ENCODE data around the gene CPB1. TPM values are rescaled to one million over a fixed set of nuclear protein-coding genes. Genes with fewer than 3 reads are reported as not detected.

Gene CPB1
- total and polyA plus RNA-seq, 2 donors (not counting 1 experiment from before 2014, with no cell fraction given) = not detected

DNA sequence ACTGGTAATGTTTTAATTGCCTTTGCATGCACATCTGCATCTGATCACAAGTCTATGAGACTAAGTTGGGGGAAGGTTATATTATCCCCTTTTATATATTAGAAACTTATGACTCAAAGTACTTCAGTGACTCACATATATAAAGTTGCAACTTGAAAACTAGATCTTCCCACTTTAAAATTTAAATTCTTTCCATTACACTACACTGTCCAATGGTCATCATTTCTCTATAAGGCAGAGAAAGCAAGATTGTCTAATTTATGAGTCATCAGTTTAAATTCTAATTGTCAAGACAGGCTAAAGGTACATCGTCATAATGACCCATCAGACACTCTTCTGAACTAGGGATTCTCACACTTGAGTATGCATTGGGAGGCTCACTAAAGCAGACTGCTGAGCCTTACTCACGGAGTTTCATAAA, 75.4 kb downstream of the CPB1 start:
- WGBS (ENCODE audit: insufficient coverage) = 100% methylated on average over 1 of the region's 2 CpGs
- Mint-ChIP-seq H3K27me3 (peaks cover 14% of the 10 kb centered on the region), H3K9me3 (ENCODE audit: insufficient read depth) (no peaks in the 10 kb centered on the region), H3K27ac (no peak overlapping the region), H3K4me3 (no peak overlapping the region), H3K4me1 (no peaks in the 10 kb centered on the region)
- H4K20me1 ChIP-seq (ENCODE audit: control insufficient read depth, insufficient read depth, low read length, poor library complexity, severe bottlenecking) = no peaks in the 10 kb centered on the region
- no peak overlapping the region for H3K4me3 ChIP-seq (ENCODE audit: control extremely low read depth in 1 of 5, extremely low read depth in 1 of 5, insufficient read depth in 1 of 5, low read depth in 2 of 5, low read length in 4 of 5)
- DNase-seq (no peak), ATAC-seq (ENCODE audit: low read depth) (no peak)
- H3K4me1 ChIP-seq (ENCODE audit: control insufficient read depth in 2 of 2, insufficient read depth in 2 of 2, low read length in 2 of 2) = no peaks in the 10 kb centered on the region
- no peaks in the 10 kb centered on the region for H3K36me3 ChIP-seq (replicated peaks in 1 of 2; ENCODE audit: control extremely low read depth in 1 of 2, control insufficient read depth in 1 of 2, extremely low read depth in 1 of 2, insufficient read depth in 2 of 2, low read length in 1 of 2)
- H3K4me2 ChIP-seq (replicated peaks; ENCODE audit: low read depth, low read length, poor library complexity, severe bottlenecking) = no peak overlapping the region
- H3K27me3 ChIP-seq (replicated peaks in 1 of 4; ENCODE audit: control extremely low read depth in 1 of 4, control insufficient read depth in 3 of 4, insufficient read depth in 4 of 4, low read length in 3 of 4) = peaks cover 0 to 3% (median 0%) of the 10 kb centered on the region in 4 experiments
- ChIA-PET CTCF (no interaction called here), POLR2A (no interaction called here)
- no peaks in the 10 kb centered on the region for H3K9me3 ChIP-seq (ENCODE audit: control extremely low read depth in 1 of 3, control insufficient read depth in 2 of 3, insufficient read depth in 1 of 3, low read length in 2 of 3)
- TF ChIP-seq EZH2 (IDR thresholded peaks at IDR 0.05; ENCODE audit: borderline replicate concordance, insufficient read depth, low read depth, low read length, poor library complexity, severe bottlenecking) = no peak
- TF ChIP-seq, protein P1, sequence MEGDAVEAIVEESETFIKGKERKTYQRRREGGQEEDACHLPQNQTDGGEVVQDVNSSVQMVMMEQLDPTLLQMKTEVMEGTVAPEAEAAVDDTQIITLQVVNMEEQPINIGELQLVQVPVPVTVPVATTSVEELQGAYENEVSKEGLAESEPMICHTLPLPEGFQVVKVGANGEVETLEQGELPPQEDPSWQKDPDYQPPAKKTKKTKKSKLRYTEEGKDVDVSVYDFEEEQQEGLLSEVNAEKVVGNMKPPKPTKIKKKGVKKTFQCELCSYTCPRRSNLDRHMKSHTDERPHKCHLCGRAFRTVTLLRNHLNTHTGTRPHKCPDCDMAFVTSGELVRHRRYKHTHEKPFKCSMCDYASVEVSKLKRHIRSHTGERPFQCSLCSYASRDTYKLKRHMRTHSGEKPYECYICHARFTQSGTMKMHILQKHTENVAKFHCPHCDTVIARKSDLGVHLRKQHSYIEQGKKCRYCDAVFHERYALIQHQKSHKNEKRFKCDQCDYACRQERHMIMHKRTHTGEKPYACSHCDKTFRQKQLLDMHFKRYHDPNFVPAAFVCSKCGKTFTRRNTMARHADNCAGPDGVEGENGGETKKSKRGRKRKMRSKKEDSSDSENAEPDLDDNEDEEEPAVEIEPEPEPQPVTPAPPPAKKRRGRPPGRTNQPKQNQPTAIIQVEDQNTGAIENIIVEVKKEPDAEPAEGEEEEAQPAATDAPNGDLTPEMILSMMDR (IDR thresholded peaks at IDR 0.05) = no peak
- no peaks in the 10 kb centered on the region for H3K79me2 ChIP-seq (ENCODE audit: control insufficient read depth, insufficient read depth, low read length)
- no peak overlapping the region for H3K27ac ChIP-seq (ENCODE audit: low read length in 2 of 2)
- H3K9ac ChIP-seq (ENCODE audit: low read length) = no peak overlapping the region
- intact Hi-C loops (cut with micrococcal nuclease) = no loop called here
- no peak overlapping the region for H2AFZ ChIP-seq (ENCODE audit: insufficient read depth, low read depth, low read length, poor library complexity, severe bottlenecking)

DNA sequence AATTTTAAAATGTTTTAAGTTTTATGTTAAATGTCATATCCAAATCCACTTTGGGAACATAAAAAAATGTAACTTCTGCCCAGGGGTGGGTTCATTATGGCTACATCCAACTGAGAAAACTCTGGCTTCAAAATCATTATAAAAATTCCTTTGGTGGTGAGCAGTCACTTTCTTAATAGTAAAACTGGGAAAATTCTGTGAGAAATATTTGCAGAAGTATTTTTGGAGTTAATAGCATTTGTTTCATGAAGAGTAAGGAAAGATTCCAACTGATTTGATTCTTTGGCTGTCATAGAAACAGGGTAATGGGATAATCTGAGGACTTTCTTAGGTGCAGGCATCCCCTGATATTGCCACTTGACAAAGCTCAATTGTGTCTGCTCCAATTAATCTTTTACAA, 76.3 kb downstream of the CPB1 start:
- ChIA-PET POLR2A (no interaction called here), CTCF (no interaction called here)
- no peaks in the 10 kb centered on the region for H3K4me1 Mint-ChIP-seq
- intact Hi-C loops (cut with micrococcal nuclease) = no loop called here
- H3K9me3 Mint-ChIP-seq (ENCODE audit: insufficient read depth) = no peaks in the 10 kb centered on the region
- no peak overlapping the region for H3K4me3 Mint-ChIP-seq
- H3K27me3 Mint-ChIP-seq = peaks cover 20% of the 10 kb centered on the region
- no peak for ATAC-seq (ENCODE audit: low read depth)
- no peak overlapping the region for H3K27ac Mint-ChIP-seq
- Histone ChIP-seq H3K36me3 (replicated peaks in 1 of 2; ENCODE audit: control extremely low read depth in 1 of 2, control insufficient read depth in 1 of 2, extremely low read depth in 1 of 2, insufficient read depth in 2 of 2, low read length in 1 of 2) (no peaks in the 10 kb centered on the region), H3K9me3 (ENCODE audit: control extremely low read depth in 1 of 3, control insufficient read depth in 2 of 3, insufficient read depth in 1 of 3, low read length in 2 of 3) (no peaks in the 10 kb centered on the region), H3K4me1 (ENCODE audit: control insufficient read depth in 2 of 2, insufficient read depth in 2 of 2, low read length in 2 of 2) (no peaks in the 10 kb centered on the region), H4K20me1 (ENCODE audit: control insufficient read depth, insufficient read depth, low read length, poor library complexity, severe bottlenecking) (no peaks in the 10 kb centered on the region), H3K27ac (ENCODE audit: low read length in 2 of 2) (no peak overlapping the region), H3K27me3 (replicated peaks in 1 of 4; ENCODE audit: control extremely low read depth in 1 of 4, control insufficient read depth in 3 of 4, insufficient read depth in 4 of 4, low read length in 3 of 4) (peaks cover 0 to 3% (median 0%) of the 10 kb centered on the region in 4 experiments), H3K4me2 (replicated peaks; ENCODE audit: low read depth, low read length, poor library complexity, severe bottlenecking) (no peak overlapping the region), H2AFZ (ENCODE audit: insufficient read depth, low read depth, low read length, poor library complexity, severe bottlenecking) (no peak overlapping the region), H3K9ac (ENCODE audit: low read length) (no peak overlapping the region), H3K79me2 (ENCODE audit: control insufficient read depth, insufficient read depth, low read length) (no peaks in the 10 kb centered on the region), H3K4me3 (ENCODE audit: control extremely low read depth in 1 of 5, extremely low read depth in 1 of 5, insufficient read depth in 1 of 5, low read depth in 2 of 5, low read length in 4 of 5) (no peak overlapping the region)
- no peak for DNase-seq
- TF ChIP-seq EZH2 (IDR thresholded peaks at IDR 0.05; ENCODE audit: borderline replicate concordance, insufficient read depth, low read depth, low read length, poor library complexity, severe bottlenecking) = no peak
